K562 (cell line): ENCODE data around the gene SLC12A6. TPM values are rescaled to one million over a fixed set of nuclear protein-coding genes. Genes with fewer than 3 reads are reported as not detected.

Source experiments
- CREB3 ChIP-seq: fragments of 450-650 bp; conservative IDR thresholded peaks from 2 replicates; pipeline ENCODE4 v1.6.1; 2016; ENCODE audit warnings: missing genetic modification characterization, low read depth, mild to moderate bottlenecking, missing compliant biosample characterization, moderate library complexity
- DEAF1 ChIP-seq: fragments of 450-650 bp; formaldehyde crosslinking; IDR thresholded peaks from 2 replicates; pipeline ENCODE4 v1.4.0; 2020; ENCODE audit warnings: mild to moderate bottlenecking, moderate library complexity
- E2F3 ChIP-seq: fragments of 250-450 bp; sonication (Bioruptor Pico); IDR thresholded peaks from 2 replicates; pipeline ENCODE4 v1.4.0; 2020; ENCODE audit warnings: mild to moderate bottlenecking
- FOXJ2 ChIP-seq: fragments of 200-800 bp; sonication (Bioruptor generic); IDR thresholded peaks from 2 replicates; pipeline ENCODE4 v1.6.1; 2016; ENCODE audit warnings: missing genetic modification characterization, missing compliant biosample characterization
- FOXJ3 ChIP-seq: sonication (generic); formaldehyde crosslinking; IDR thresholded peaks from 2 replicates; pipeline ENCODE4 v1.4.0; 2020; ENCODE audit warnings: mild to moderate bottlenecking, missing genetic modification reagents
- GTF2F1 ChIP-seq: IDR thresholded peaks from 2 replicates; pipeline ENCODE4 v1.6.1; 2011; ENCODE audit warnings: low read depth, low read length, improper control_type of control experiment
- HLTF ChIP-seq: fragments of 450-650 bp; IDR thresholded peaks from 2 replicates; pipeline ENCODE4 v1.6.1; 2016
- HNRNPH1 ChIP-seq: fragments of 200-400 bp; formaldehyde crosslinking; optimal IDR thresholded peaks from 2 replicates; pipeline ENCODE3; 2017; ENCODE audit warnings: low read depth, mild to moderate bottlenecking, low read length, moderate library complexity
- IRF1 ChIP-seq: sonication (generic); formaldehyde crosslinking; IDR thresholded peaks from 2 replicates; pipeline ENCODE4 v1.8.0; 2022; ENCODE audit warnings: missing genetic modification reagents, mild to moderate bottlenecking, borderline replicate concordance
- KAT2B ChIP-seq: IDR thresholded peaks from one replicate; pipeline ENCODE4 v1.6.1; 2012; ENCODE audit warnings: low read depth, mild to moderate bottlenecking, control low read depth, inconsistent platforms, low read length, moderate library complexity
- KLF16 ChIP-seq: IDR thresholded peaks from 2 replicates; pipeline ENCODE4 v1.6.1; 2016; ENCODE audit warnings: antibody characterized with exemption
- MAFK ChIP-seq: IDR thresholded peaks from 2 replicates; pipeline ENCODE4 v1.6.1; 2011; ENCODE audit warnings: low read length, improper control_type of control experiment
- MAX ChIP-seq: sonication (generic); formaldehyde crosslinking; IDR thresholded peaks from 2 replicates; pipeline ENCODE4 v1.9.0; 2022; ENCODE audit warnings: mild to moderate bottlenecking, missing genetic modification reagents
- MCM7 ChIP-seq, 2 experiments: fragments of 450-650 bp; IDR thresholded peaks; 2 replicates each; pipeline ENCODE4 v1.6.1; 2016 to 2018
- MEIS2 ChIP-seq: fragments of 450-650 bp; IDR thresholded peaks from 2 replicates; pipeline ENCODE4 v1.6.1; 2014; ENCODE audit warnings: mild to moderate bottlenecking; ENCODE audit not compliant: partially characterized antibody
- NR1H2 ChIP-seq: sonication (generic); formaldehyde crosslinking; IDR thresholded peaks from 2 replicates; pipeline ENCODE4 v1.4.0; 2020; ENCODE audit warnings: mild to moderate bottlenecking, missing genetic modification reagents
- NR4A1 ChIP-seq, 2 experiments: fragments of 250-450 bp in 1 of 2; fragments of 450-650 bp in 1 of 2; sonication (Bioruptor Pico) in 1 of 2; IDR thresholded peaks; 2 replicates each; pipeline versions ENCODE4 v1.4.0 to v1.6.1; 2016 to 2020; ENCODE audit warnings: mild to moderate bottlenecking in 2 of 2, missing compliant biosample characterization in 1 of 2, missing genetic modification characterization in 1 of 2, moderate library complexity in 1 of 2
- PHB ChIP-seq: fragments of 250-450 bp; sonication (Bioruptor Pico); IDR thresholded peaks from 2 replicates; pipeline ENCODE4 v1.5.0; 2021
- POLR2G ChIP-seq: fragments of 200-400 bp; formaldehyde crosslinking; IDR thresholded peaks from 2 replicates; pipeline ENCODE4 v1.6.1; 2017; ENCODE audit warnings: low read depth, mild to moderate bottlenecking, antibody characterized with exemption, low read length, moderate library complexity
- SAFB2 ChIP-seq: fragments of 200-400 bp; formaldehyde crosslinking; IDR thresholded peaks from 2 replicates; pipeline ENCODE4 v1.6.1; 2018; ENCODE audit warnings: borderline replicate concordance, low read length, low read depth, moderate library complexity; ENCODE audit not compliant: severe bottlenecking
- SMAD4 ChIP-seq: fragments of 250-450 bp; sonication (Bioruptor Pico); conservative IDR thresholded peaks from 2 replicates; pipeline ENCODE4 v1.8.0; 2021; ENCODE audit warnings: inconsistent platforms, mild to moderate bottlenecking, moderate library complexity
- STAG1 ChIP-seq: sonication (generic); formaldehyde crosslinking; IDR thresholded peaks from 2 replicates; pipeline ENCODE4 v1.5.0; 2020; ENCODE audit warnings: missing genetic modification reagents, borderline replicate concordance
- STAT5B ChIP-seq: fragments of 250-450 bp; sonication (Bioruptor Pico); IDR thresholded peaks from 2 replicates; pipeline ENCODE4 v1.8.0; 2021; ENCODE audit warnings: mild to moderate bottlenecking, inconsistent platforms
- TCF3 ChIP-seq: sonication (generic); formaldehyde crosslinking; IDR thresholded peaks from 2 replicates; pipeline ENCODE4 v1.4.0; 2020; ENCODE audit warnings: mild to moderate bottlenecking, missing genetic modification reagents
- ZEB2 ChIP-seq: fragments of 450-650 bp; IDR thresholded peaks from 2 replicates; pipeline ENCODE4 v1.6.1; 2016
- polyA plus RNA-seq, 8 experiments: library from polyadenylated mRNA; depleted of rRNA in 4 of 8; stranded (reverse) in 5 of 8; unstranded in 3 of 8; fragments of >200 nt; fragmentation: Nextera tagmentation in 2 of 8; fragmentation: Illumina TruSeq in 1 of 8; extraction: Ambion mirVana in 2 of 8; extraction: Trizol in 1 of 8; gene quantifications; 2 replicates each; pipeline versions ENCODE4 v1.2.1 to v1.2.3, GENCODE V29; 2011 to 2014; ENCODE audit warnings: inconsistent platforms in 1 of 8, missing spikeins in 1 of 8
- total RNA-seq, 7 experiments: library from RNA; depleted of rRNA in 6 of 7; stranded (reverse); fragments of >200 nt in 6 of 7; fragmentation: Illumina TruSeq in 2 of 7; extraction: Trizol in 2 of 7; gene quantifications; 2 replicates each; pipeline versions ENCODE4 v1.2.1 to v1.2.3, GENCODE V29; 2011 to 2021; ENCODE audit warnings: low replicate concordance in 1 of 7

The SLC12A6 gene
- total and polyA plus RNA-seq, 9 of the 15 experiments (the other 6 are each of a cell fraction or from before 2014, with no cell fraction given) = 1.4 to 16.4 (median 6.7) TPM

GRCh38 chr15:34209421-34210282, 127.9 kb downstream of the SLC12A6 start, which contains the start of gene KATNBL1 (continued):
- TF ChIP-seq POLR2G = peak; percentile 100
- no peak for TF ChIP-seq STAT5B
- no peak for TF ChIP-seq TCF3
- peak; percentile 48; the same call in 1 of the 2 replicates for TF ChIP-seq KLF16
- TF ChIP-seq IRF1 (CRISPR knock-in tag) = no peak
- no peak for TF ChIP-seq FOXJ3 (CRISPR knock-in tag)
- no peak for TF ChIP-seq MCM7 (IDR thresholded peaks at IDR 0.05)
- TF ChIP-seq MAX (CRISPR knock-in tag) = 0 out of 2 replicates have a peak, but pooled peaks have one; percentile 35
- no peak for TF ChIP-seq KAT2B
- TF ChIP-seq STAG1 = peak; percentile 23; the same call in 1 of the 2 replicates
- no peak for TF ChIP-seq MAFK
- TF ChIP-seq SMAD4 (CRISPR knock-in tag) = peak; percentile 54; the same call in 1 of the 2 replicates
- TF ChIP-seq SAFB2 = no peak
- TF ChIP-seq HNRNPH1 = no peak
- TF ChIP-seq NR1H2 (CRISPR knock-in tag) = 0 out of 2 replicates have a peak, but pooled peaks have one; percentile 31
- TF ChIP-seq PHB = no peak
- no peak for TF ChIP-seq NR4A1 (CRISPR knock-in tag; IDR thresholded peaks at IDR 0.05)
- no peak for TF ChIP-seq NR4A1 (tag; IDR thresholded peaks at IDR 0.05)
- peak; percentile 49; the same call in 1 of the 2 replicates for TF ChIP-seq ZEB2
- peak; percentile 7 for TF ChIP-seq MEIS2
- TF ChIP-seq CREB3 (tag) = no peak
- peak; percentile 82; the same call in 1 of the 2 replicates for TF ChIP-seq GTF2F1
- no peak for TF ChIP-seq E2F3 (CRISPR knock-in tag)
- peak; percentile 67; the same call in 1 of the 2 replicates for TF ChIP-seq DEAF1 (CRISPR knock-in tag)
- no peak for TF ChIP-seq FOXJ2
- no peak for TF ChIP-seq HLTF
